Urothelium cell line (cell line): ENCODE results near the gene IGFL4.

ENCODE experiments used
- DNase-seq: peaks from one replicate; pipeline ENCODE4 v3.0.0; 2011; ENCODE audit warnings: low spot score, mixed read lengths
- FAIRE-seq: peaks from 2 replicates; lab custom pipeline; 2011; peaks lifted over from hg19 to GRCh38; lab: Jason Lieb, UNC

The IGFL4 gene

DNA sequence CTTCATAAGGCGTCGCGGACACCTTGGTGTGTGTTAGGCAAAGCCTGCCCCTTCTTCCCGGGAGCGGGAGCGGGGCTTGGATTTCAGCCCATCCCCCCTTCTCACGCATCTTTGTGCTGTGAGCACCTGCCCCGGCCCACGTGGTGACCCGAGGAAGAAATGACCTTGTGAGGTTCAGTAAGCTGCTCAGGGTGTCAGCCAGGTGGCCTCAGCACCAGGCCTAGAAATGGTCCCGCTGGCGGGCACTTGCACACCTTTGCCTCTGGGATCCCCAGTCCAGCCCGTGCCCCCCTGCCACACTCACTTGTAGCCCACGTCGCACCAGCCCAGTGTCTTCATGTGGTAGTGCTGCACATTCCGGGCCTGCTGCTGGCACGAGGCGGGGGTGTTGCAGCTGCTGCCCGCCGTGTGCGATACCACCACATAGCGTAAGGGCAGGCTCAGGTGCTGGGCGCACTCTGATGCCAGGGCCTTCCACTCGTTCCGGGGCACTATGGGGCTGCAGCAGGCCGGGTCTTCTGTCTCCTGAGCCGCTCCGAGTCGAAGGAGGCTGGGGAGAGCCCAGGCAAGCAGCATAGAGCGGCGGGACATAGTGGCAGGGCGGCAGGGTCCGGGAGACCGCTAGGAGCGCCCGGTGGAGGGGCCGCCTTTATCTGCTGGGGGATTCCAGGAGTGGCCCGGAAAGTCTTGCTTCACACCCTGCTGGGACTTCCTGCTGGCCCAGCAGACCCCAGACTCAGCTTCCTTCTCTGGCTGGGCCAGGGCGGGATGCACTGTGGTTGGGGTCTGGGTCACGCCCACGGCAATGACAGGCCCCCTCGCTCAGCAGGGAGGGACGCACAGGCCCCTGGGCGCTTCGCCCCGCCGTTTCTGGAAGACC, 18.1 kb downstream of the IGFL4 start, which contains the start of gene PGLYRP1:
PGLYRP1 (minus strand) TSS at position 623 of the 880 bp plus-strand sequence; CDS start at position 591, 32 bp downstream.
- FAIRE-seq: no peak
- no peak for DNase-seq

DNA sequence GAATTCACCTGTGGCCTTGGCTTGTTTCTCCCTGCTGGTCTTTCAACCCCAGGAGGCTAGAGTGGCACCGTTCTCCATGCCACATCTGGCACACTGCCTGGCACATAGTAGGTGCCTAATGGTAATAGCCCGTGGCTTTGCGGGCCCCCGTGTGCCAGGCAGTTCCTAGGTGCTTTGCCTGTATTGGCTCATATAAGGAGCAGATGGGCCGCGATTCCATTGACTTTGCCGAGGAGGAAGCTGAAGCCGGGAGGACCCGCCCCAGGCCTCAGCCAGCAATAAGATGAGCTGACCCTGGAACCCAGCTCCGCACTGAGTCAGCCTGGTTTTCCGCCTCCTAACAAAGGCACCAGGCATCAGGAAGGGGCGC, 18.8 kb downstream of the IGFL4 start:
- DNase-seq (no peak), FAIRE-seq (no peak)

DNA sequence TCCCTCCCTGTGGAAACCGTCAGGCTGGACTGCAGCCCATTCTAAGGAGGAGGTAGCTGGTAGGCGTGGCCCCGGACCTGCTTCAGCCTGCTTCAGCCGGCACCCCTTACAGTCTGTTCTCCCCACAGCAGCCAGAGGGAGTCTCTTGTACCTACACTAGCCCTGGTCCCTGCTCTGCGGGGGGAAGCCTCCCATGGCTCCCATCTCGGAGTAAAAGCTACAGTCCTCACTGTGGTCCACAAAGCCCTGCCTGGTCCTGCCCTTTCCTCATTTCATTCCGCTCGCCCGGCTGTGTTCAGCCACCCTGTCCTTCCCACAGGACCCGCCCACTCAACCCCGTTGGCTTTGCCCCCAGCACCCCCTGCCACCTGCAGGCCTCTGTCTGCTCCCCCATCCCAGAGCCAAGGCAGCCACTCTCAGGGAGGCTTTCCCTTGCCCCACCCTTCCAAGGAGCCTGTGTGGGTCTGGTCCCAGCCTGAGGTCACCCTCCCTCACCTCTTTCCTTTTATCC, 19.2 kb downstream of the IGFL4 start:
- DNase-seq (no peak), FAIRE-seq (no peak)

DNA sequence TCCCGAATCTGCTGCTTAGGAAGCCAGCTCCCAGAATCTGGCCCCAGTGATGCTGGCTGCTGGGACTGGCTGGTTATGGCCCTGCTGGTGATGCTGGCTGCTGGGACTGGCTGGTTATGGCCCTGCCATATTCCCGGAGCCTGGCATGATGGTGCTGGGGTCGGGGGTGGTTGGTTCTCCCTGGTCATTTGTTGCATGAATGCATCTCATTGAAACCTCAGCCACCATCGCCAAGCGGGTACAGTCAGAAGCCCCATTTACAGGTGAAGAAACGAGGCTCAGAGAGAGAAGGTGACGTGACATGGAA, 20.0 kb downstream of the IGFL4 start:
- no peak for DNase-seq
- no peak for FAIRE-seq

DNA sequence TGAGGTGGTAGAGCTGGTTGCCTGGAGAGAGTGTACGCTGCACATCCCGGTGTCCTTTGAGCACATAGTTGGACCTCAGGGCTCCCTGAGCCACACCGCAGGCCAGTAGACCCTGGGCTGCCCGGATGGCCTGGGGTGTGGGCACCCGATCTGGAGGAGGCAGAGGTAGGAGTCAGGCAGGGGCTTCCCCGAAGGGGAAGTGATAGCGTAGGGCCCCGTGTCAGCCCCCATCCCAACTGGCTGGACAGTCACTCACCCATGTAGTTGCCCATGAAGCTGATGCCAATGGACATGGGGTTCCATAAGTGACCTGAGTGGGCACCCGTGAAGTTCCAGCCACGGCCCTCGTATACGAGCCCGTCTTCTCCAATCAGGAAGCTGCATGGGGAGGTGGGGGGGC, 21.5 kb downstream of the IGFL4 start:
- DNase-seq (no peak), FAIRE-seq (no peak)

DNA sequence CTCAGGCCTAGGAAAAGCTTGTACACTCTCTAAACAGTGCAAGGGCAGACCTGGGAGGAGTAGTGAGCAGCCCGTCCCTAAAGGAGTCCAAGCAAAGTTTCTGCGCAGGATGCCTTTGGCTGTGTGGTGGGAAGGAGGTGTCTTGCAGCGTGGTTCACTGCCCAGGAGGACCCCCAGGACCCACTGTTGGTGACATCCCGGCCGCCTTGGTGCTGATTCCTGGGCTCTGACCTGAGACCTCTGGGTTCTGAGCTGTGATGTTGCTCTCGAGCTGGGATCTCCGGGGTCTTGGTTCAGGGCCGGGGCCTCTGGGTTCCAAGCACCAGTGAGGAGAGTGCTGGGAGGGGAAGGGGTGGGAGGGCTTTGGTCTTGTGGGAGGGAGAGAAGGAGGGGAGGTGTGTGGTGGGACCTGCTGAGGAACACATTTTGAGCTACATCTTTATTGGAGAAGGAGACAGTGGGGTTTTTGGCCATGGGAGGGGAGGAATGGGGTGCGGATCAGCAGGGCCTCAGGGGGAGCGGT, 22.0 kb downstream of the IGFL4 start:
- DNase-seq: no peak
- no peak for FAIRE-seq

DNA sequence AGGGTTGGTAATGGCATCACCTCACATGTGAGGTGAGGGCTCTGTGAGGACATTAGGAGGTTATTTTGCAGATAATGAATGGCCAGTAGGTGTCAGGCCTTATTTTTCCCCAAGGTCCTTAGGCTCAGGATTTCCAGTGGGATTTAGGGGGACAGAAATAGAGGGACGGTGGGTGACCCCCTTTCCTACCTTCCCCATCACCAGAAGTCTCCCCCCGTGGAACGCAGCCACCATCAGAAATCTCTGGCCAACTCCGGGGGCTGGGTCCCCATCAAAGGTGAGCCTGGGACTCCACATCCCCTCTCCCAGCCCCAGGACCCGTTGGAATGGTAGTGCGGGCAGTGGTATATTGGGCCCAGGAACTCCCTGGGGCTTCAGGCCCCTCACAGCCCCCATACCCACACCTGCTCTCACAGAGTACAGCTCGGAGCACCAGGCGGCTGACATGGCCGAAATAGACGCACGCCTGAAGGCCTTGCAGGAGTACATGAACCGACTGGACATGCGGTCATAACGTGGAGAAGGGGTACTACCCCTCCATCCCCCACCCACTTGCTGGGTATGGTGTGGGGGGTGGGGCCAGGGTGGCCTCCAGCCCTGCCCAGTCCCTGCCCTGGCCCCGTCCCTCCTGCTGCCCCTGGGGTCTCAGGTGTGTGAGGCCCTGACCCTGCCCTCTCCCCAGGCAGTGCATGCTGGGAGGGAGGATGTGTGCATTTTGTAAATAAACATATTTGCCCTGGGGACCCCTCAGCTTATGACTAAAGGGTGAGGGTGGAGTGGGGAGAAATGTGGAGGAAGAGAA, 22.7 kb downstream of the IGFL4 start:
- no peak for DNase-seq
- FAIRE-seq: no peak

DNA sequence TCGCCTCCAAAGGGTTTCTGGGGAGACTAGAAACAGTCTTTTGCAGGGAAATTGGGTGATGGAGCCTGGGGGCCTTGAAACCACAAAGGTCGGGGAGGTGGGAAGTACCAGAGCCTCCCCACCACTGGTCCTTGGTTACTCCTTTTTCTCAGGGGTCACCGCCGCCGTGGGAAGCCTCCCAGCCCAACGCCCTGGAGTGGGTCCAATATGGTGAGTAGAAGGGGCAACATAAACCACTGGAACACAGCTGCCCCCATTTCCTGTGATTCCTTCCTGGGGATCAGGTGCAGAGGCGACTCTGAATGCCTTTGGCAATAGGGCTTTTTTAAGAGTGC, 23.7 kb downstream of the IGFL4 start:
- DNase-seq (no peak), FAIRE-seq (no peak)

DNA sequence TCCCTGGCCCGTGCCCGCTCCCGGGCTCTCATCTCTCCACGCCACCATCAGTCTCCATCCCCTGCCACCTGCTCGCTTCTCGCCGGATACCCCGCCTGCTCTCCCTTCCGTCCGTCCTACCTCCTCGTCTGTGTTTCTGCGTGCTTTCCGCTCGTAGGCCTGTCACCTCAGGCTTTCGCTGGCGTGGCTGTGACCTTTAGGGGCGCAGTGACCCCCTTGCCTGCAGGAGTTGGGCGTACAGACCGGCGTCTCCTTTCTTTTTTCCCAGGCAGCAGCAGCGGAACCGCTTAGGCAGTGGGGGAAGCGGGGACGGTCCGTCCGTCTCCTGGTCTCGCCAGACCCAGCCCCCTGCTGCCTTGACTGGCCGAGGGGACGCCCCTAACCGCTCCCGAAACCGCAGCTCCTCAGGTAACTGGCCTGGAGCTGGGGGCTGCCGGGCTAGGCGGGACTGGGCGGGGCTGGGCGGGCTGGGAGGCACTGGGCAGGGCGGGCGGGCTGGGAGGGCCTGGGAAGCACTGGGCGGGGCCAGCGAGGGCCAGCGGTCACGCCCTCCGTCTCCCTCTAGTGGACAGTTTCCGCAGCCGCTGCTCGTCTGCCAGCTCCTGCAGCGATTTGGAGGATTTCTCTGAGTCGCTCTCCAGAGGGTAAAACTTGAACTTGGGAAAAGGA, 24.2 kb downstream of the IGFL4 start:
- peak; percentile 88 for DNase-seq
- FAIRE-seq: no peak

DNA sequence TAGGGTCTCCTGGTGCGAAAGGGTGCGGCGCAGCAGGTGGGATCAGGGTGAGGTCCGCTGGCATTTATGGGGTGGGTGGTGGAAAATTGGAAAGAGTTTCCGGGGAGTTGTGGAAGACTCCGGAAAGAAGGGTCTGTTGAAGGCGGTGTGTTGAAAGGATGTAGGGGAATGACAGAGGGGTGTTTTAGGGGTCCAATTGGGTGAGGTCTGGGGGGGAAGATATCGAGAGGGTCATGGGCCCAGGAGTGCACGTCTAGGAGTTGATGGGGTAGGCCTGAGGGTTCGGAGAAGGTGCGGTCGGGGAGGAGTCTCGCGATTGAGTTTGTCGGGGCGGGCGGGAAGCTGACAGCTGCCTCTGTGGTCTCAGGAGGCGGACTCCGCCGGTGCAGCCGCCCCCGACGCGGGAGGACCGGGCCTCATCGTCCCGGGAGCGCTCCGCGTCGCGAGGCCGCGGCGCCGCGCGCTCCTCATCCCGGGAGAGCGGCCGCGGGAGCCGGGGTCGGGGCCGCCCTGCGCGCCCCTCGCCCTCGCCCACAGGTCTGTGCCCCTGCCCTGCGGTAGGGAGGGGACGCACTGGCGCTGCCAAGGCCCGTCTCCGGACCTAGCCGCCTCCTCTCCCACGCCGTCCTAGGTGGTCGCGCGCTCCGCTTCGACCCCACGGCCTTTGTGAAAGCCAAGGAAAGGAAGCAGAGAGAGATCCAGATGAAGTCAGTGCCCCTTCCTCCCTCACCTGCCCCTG, 24.9 kb downstream of the IGFL4 start:
- FAIRE-seq (no peak), DNase-seq (no peak)

DNA sequence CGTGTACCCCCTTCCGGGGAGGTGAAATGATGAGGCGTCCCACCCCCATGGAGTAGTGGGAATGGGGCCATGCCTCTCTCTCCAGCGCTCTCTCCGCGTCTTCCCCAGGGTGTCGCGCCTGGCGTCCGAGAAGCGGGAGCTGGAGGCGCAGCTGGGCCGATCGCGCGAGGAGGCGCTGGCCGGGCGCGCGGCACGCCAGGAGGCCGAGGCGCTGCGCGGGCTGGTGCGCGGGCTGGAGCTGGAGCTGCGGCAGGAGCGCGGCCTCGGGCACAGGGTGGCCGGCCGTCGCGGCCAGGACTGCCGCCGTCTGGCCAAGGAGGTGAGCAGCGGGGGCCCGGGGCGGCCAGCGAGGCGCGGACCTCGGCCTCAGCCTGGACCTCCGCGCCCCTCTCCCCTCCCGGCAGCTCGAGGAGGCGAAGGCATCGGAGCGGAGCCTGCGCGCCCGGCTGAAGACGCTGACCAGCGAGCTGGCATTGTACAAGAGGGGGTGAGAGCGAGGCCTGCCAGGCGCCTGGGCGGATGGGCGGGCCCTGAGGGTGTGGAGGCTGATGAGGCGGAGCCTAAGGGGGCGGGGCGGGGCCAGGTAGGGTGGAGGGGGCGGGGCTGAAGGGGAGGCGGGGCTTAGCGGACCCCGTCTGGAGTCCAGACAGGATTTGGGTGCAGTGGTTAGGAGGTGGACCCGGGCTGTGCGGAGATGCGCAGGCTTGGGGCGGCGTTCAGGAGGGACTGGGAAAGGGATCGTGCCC, 25.7 kb downstream of the IGFL4 start:
- DNase-seq: no peak
- FAIRE-seq: no peak

DNA sequence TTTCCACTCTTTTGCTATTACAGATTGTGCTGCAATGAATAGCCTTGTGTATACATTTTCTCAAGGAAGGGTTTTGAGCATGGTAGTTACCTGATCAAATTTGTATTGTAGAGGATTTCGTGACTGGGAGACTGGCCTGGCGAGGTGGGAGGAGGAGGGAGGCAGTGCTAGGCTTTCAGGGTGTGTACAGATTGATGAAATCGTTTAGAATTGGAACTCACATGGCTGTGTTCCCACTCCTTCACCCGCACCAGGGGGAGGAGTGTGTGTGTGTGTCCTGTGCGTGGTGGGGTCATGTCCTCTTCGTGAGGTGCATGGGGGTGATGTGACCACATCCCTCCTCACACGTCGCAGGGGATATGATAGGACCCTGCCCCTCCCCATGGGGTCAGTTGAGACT, 26.3 kb downstream of the IGFL4 start:
- DNase-seq: no peak
- FAIRE-seq: peak; percentile 74

DNA sequence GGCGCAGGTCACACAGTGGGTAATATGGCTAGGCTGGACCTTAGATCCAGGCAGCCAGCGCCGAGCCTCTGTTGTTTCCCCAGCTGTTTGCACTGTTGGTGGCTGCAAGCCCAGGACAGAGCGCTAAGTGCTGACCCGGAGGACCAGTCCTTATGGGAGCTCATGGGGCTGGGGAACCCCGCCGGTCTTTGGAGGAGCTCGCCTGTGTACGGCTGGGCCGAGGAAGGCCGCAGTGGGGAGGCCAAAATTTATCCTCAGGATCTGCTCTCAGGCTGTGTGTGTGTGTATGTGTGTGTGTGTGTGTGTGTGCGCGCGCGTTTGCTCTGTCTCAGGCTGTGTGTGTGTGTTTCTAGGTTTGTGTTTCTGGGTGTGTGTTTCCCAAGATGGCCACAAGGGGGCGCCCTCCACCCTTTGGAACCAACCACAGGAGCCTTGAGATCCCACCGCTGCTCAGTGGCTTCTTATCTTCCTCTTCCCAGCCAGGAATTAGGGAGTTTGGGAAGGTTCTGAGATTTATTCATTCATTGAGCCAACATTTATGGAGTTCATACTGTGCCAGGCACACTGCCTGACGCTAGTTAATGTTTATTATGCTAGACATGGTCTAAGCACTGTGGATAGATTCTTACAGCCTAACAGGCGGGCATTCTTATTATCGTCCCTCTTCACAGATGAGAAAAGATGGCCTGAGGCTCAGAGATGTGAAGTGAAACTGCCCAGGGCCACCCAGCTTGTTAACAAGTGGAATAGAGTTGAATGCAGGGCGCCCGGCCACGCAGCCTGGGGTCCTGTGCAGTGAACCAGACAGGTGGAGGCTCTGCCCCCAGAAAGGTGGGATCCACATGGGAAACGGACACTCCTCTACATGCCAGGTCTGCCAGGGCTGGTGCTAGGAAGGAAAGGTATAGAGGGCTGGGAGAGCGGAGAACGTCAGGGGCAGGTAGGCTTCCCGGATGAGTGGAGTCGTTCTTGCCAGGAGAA, 31.0 kb downstream of the IGFL4 start:
- no peak for FAIRE-seq
- DNase-seq: peak; percentile 70

DNA sequence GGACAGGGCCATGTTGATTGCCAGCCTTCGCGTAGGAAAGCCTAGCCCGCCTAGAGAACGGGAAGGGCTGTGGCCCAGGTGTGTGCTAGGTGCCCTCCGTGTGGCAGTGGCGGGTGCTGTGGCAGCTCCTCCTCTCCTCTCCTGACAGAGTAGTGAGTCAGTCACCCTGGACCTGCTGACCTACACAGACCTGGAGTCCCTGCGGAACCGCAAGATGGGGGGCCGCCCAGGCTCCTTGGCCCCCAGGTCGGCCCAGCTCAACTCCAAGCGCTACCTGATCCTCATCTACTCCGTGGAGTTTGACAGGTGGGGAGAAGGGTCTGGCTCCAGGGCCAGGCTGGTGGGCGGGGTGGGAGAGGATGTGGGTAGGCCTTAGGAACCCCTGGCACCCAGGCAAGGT, 34.4 kb downstream of the IGFL4 start:
- DNase-seq: no peak
- no peak for FAIRE-seq

DNA sequence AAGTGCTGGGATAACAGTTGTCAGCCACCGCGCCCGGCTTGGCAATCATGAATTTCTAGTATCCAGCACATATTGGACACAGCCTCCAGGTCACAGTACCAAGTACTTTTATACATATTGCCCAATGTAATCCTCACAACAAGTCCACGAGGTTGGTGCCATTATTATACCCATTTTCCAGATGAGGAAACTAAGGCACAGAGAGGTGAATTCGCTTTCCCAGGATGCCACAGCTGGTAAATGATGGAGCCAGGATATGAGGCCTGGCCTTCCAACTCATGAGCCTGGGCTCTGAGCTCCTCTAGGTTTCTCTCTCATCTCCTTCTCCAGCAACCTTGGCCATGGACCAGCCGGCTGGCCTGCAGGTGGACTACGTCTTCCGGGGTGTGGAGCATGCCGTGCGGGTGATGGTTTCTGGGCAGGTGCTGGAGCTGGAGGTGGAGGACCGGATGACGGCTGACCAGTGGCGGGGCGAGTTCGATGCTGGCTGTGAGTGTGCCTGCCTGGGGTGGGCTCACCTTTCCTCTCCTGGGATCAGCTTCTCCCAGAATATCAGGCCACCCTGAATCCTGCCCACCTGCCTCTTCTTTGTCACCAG, 38.0 kb downstream of the IGFL4 start:
- no peak for FAIRE-seq
- no peak for DNase-seq

DNA sequence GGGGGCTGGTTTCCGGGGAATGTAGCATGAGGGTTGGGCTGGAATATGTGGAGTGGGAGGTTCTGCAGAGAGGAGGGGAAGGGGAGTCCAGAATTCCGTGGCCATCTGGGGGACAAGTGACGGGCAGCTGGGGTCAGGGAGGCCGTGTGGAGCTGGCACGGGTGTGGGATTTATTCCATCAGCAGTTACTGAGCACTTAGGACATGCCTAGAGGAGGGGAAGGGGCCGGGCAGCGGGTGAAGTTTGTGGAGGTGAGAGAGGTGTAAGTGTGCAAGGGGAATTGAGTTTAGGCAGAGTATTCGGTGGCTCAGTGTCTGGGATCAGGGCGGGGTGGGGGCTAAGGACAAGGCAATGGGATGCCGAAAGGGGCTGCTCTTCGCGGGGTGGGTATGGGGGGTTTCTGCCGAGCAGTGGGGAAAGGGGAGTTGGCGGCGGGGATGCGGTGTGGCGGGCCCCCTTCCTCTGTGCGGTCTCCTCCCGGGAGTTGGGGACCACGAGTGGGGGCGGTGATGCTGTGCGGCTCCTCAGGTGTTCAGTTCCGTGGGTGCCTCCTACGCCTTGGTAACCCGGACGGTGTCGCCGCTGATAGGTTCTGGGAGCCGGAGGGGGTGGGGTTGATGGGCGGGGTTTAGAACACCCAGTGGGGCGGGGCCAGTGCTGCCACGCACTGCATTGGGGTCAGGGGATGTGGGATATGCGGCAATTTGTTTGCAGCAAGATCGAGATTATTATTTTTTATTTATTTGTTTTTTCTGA, 40.1 kb downstream of the IGFL4 start:
- DNase-seq (no peak), FAIRE-seq (no peak)

DNA sequence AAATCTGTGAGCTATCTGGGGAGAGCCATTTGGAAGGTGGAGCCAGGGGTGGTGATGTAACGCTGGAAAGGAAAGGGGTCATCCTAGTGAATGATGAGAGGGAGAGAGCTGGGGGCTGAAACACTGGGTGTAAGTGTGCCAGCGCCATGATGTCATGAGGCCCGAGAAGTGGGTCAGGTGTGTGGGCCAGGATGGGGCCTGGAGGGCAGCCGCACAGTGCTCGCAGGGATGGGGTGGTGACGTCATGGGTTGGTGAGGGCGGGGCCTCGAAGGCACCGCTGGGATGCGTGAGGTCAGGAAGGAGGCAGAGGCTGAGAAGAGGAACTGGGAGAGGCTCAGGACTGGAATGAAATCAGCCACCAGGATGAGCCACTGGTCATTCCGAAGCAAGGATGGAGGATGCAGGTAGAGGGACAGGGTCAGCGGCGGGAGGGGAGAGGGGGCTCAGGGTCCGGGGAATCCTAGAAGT, 41.1 kb downstream of the IGFL4 start:
- FAIRE-seq (no peak), DNase-seq (no peak)

DNA sequence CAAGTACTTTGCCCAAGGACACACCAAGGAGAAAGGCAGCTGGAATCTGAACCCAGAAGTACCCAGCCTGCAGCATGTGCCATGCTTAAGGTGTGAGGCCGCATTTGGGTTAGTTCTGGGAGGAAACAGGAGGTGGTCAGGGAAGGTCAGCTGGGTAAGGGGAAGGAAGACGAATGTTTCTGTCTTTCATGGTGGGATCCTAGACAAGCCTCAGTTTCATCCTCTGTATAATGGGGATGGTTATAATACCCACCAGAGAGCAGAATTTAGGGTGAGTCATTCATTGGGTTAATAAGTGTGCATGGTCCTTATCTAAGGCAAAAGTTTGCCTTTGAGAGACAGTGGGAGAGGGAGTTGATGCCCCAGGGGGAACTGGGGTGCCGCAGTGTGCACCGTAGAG, 42.0 kb downstream of the IGFL4 start:
- FAIRE-seq (no peak), DNase-seq (no peak)
